ENCODE results near the gene SECISBP2. TPM values are rescaled to one million over a fixed set of nuclear protein-coding genes. Genes with fewer than 3 reads are reported as not detected.

The SECISBP2 gene
- total and polyA plus RNA-seq, 2 experiments from 2014 or later, result 77.7 to 86.8 TPM

- no peaks in the 10 kb centered on the region for H3F3A ChIP-seq (replicated peaks; ENCODE audit: low read depth)
- Mint-ChIP-seq H3K9me3 (no peaks in the 10 kb centered on the region), H3K27me3 (ENCODE audit: insufficient read depth, low read depth, poor library complexity) (peaks cover 2% of the 10 kb centered on the region), H3K4me1 (no peaks in the 10 kb centered on the region), H3K4me3 (no peak overlapping the region), H3K36me3 (ENCODE audit: low read depth) (peaks cover 93% of the 10 kb centered on the region), H3K27ac (no peak overlapping the region)
- H3K4me1 ChIP-seq (ENCODE audit: insufficient read depth), result no peaks in the 10 kb centered on the region
- H3K9me2 ChIP-seq (ENCODE audit: insufficient read depth), result no peaks in the 10 kb centered on the region
- H3K79me2 ChIP-seq (replicated peaks; ENCODE audit: insufficient read depth), result peaks cover 5% of the 10 kb centered on the region
- DNase-seq (ENCODE audit: low spot score) (no peak), ATAC-seq (no peak)
- peaks cover 23% of the 10 kb centered on the region for H4K20me1 ChIP-seq (replicated peaks; ENCODE audit: insufficient read depth)
- H3K4me2 ChIP-seq, result no peak overlapping the region
- no peak for TF ChIP-seq ZNF331 (CRISPR knock-in tag; IDR thresholded peaks at IDR 0.05; ENCODE audit: low read depth)
- TF ChIP-seq ZNF114 (CRISPR knock-in tag; IDR thresholded peaks at IDR 0.05), result no peak
- no peak for TF ChIP-seq REST (IDR thresholded peaks at IDR 0.05; ENCODE audit: unreplicated experiment)
- TF ChIP-seq NANOG (IDR thresholded peaks at IDR 0.05; ENCODE audit: borderline replicate concordance), result no peak
- no peak for TF ChIP-seq EZH2 (IDR thresholded peaks at IDR 0.05; ENCODE audit: low read depth, unreplicated experiment)
- no peak for TF ChIP-seq EZH2phosphoT487 (IDR thresholded peaks at IDR 0.05; ENCODE audit: unreplicated experiment)
- TF ChIP-seq STAT1 (IDR thresholded peaks at IDR 0.05; ENCODE audit: unreplicated experiment), result no peak
- no peak for TF ChIP-seq ETS1 (IDR thresholded peaks at IDR 0.05)
- TF ChIP-seq CTCF (conservative IDR thresholded peaks at IDR 0.05; ENCODE audit: low read depth in 2 of 2), result no peak
- TF ChIP-seq POLR2AphosphoS5 (IDR thresholded peaks at IDR 0.05; ENCODE audit: low read depth), result no peak
- no peak for TF ChIP-seq ZNF462 (CRISPR knock-in tag; IDR thresholded peaks at IDR 0.05)
- TF ChIP-seq JUNB (IDR thresholded peaks at IDR 0.05; ENCODE audit: unreplicated experiment), result no peak
- no peak for TF ChIP-seq CREB1 (CRISPR knock-in tag; IDR thresholded peaks at IDR 0.05; ENCODE audit: low read depth)
- H3K4me3 ChIP-seq, result no peak overlapping the region
- no peak overlapping the region for H3K27ac ChIP-seq (ENCODE audit: low read depth)
- no peaks in the 10 kb centered on the region for H3K27me3 ChIP-seq (ENCODE audit: insufficient read depth)
- H2AFZ ChIP-seq, result no peak overlapping the region
- H3K36me3 ChIP-seq (ENCODE audit: insufficient read depth), result peaks cover 37% of the 10 kb centered on the region
These were observed 31.3 kb downstream of the SECISBP2 start for GRCh38 chr9:89349607-89350006.

Measured in GM23338 (cell line).